HG02642 (cell line): ENCODE data around the gene SYT17.

Experiments used
- ATAC-seq: cut with Tn5 transposase; IDR thresholded peaks from one replicate; pipeline ENCODE4 v1.9.1; 2021; ENCODE audit warnings: mild to moderate bottlenecking; ENCODE audit not compliant: unreplicated experiment, poor library complexity

The SYT17 gene

GRCh38 chr16:19241512-19241911 lies 73.5 kb downstream of the SYT17 start:
- ATAC-seq: no peak

GRCh38 chr16:19242186-19242585 lies 74.1 kb downstream of the SYT17 start:
- ATAC-seq: no peak

- ATAC-seq: no peak
Observed at GRCh38 chr16:19242987-19243575, 75.0 kb downstream of the SYT17 start.

DNA sequence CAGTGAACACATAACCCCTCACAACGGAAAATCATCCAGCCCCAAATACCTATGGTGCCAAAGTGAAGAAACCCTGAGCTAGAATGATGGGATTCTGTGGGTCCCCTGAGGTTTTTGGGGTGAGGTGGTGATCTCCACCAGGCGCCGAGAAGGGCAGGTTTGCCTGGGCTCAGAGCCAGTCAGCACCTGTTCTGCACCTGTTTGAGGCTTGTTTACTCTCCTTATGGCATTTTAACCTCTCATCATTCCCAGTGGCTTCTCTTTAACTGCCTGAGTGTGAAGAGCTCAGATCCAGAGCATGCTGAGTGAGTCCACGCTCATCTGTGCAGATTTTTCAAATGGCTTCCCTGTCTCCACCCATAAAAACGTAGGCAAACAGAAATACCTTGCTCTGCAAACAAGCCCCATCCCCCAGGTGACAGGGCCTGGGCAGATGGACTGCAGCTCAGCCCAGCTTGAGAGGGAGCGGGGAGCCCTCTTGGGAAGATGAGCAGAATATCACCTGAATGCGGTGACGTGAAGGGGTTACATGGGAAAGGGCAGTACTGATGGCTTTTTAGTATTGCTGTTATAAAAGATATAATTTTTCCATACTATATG lies 77.4 kb downstream of the SYT17 start:
- no peak for ATAC-seq

- no peak for ATAC-seq
Observed at GRCh38 chr16:19252904-19253303, 84.9 kb downstream of the SYT17 start.

GRCh38 chr16:19254611-19255010 lies 86.6 kb downstream of the SYT17 start:
- no peak for ATAC-seq

DNA sequence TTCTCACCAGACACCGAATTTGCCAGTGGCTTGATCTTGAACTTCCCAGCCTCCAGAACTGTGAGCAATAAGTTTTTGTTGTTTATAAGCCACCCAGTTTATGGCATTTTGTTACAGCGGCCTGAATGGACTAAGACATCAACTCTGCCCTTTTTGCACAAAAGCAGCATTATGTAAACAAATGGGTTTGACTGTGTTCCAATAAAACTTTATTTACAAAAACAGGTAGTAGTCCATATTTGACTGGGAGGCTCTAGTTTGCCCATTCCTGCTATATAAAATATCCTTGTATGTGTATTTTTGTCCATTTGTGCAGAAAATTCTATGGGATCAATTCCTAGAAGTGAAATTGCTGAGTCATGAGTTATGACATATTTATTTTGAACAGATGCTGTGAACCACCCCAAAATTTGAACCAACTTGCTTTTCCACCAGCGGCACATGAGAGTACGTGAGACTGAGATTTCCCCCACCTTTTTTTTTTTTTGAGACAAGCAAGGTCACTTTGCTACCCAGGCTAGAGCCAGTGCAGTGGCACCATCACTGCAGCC lies 96.2 kb downstream of the SYT17 start:
- no peak for ATAC-seq

DNA sequence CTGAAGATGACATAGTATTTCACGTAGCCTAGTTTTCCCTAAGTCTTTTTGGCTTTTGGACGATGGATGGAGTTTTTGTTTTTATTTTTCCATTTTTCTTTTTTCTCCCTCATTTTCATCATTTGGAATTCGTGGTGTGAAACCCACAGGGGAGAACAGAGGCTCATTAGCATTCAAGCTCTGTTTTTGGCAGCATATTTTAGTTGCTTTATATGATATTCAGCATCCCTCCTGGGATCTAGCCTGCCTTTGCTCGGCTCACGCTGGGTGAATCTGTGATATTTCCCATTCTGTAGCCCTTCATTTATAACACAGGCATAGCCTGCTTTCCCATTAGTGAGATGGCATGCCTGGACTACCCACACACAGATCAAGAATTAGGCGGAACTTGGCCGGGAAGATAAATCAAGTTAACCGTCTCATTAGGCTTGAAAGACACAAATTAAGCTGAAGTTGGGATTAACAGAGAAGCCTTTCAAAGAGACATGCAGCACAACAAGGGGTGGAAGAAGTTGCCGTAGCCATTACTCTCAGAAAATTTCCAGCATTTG lies 97.4 kb downstream of the SYT17 start:
- ATAC-seq: no peak

- no peak for ATAC-seq
Observed at GRCh38 chr16:19266774-19267173, 98.7 kb downstream of the SYT17 start.

GRCh38 chr16:19269098-19269497 lies 101.1 kb downstream of the SYT17 start:
- ATAC-seq: no peak

DNA sequence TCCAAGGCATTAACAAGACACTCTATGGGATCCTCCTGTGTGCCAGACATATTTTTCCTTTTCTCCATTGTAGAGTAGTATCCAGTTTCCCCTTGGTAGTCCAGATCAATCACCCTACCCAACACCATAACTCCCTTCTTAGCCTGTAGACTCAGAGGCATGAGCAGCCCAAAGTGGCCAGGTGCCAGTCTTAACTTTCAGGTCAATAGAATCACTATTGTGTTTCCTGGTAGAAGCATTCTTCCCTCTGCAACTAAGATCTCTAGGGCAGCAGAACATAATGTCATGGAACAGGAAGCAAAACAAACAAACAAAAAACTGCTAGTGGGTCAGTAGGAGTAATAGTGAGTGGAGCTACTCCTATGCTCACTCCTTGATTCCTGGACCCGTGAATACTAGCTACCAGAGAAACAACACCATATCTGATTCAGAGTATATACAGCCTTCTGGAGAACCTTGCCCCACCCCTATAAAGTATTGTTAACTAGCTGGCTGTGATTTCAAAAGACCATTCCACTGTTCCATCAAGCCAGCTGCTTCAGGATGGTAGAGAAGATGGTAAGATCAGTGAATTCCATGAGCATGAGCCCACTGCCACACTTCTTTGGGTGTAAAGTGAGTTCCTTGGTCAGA lies 106.2 kb downstream of the SYT17 start:
- no peak for ATAC-seq

- no peak for ATAC-seq
Observed at GRCh38 chr16:19278403-19278802, 110.4 kb downstream of the SYT17 start.

- ATAC-seq: no peak
Observed at GRCh38 chr16:19281246-19281645, 113.2 kb downstream of the SYT17 start.

- no peak for ATAC-seq
Observed at GRCh38 chr16:19282101-19282500, 114.1 kb downstream of the SYT17 start.

DNA sequence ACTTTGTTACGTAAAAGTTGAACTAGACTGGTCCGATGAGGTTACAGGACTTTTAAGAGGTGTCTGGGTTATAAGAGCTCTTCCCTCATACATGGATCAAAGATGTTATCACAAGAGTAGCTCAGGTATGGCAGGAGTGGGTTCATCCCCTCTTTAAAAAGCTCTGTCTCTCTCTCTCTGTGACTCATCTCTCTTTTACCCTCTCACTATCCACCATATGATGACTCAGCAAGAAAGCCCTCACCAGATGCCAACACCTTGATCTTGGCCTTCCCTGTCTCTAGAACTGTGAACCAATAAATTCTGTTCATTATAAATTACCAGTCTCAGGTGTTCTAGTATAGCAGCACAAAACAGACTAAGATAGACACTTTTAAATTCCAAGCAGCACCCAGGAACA lies 115.6 kb downstream of the SYT17 start:
- ATAC-seq: no peak

- no peak for ATAC-seq
Observed at GRCh38 chr16:19284207-19284606, 116.2 kb downstream of the SYT17 start.

DNA sequence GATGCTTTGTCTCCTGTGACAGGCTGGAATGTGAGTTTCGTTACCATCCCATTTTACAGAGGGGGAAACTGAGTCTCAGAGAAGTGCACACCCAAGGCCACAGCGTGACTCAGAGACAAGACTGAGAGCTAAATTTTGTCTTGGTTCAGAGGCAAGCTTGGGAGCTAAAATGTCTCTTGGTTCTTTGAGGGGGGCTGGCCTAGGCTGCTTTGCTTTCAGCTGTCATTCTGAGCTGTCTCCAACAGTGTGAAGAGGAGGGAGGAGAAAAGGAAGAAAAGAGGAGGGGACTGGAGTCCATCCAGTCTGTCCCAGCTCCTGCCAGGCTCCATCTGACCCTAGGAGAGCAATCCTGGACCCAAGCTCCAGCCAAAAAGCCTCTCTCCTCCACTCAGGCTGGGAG lies 117.4 kb downstream of the SYT17 start, which contains the start of gene CLEC19A:
Gene CLEC19A, plus strand, starts transcription at position 301 of the 400 bp plus-strand sequence. CDS start 121 bp downstream, outside the sequence.
- ATAC-seq: no peak

- no peak for ATAC-seq
Observed at GRCh38 chr16:19286827-19287226, 118.8 kb downstream of the SYT17 start.

GRCh38 chr16:19287241-19287640 lies 119.2 kb downstream of the SYT17 start:
- no peak for ATAC-seq

DNA sequence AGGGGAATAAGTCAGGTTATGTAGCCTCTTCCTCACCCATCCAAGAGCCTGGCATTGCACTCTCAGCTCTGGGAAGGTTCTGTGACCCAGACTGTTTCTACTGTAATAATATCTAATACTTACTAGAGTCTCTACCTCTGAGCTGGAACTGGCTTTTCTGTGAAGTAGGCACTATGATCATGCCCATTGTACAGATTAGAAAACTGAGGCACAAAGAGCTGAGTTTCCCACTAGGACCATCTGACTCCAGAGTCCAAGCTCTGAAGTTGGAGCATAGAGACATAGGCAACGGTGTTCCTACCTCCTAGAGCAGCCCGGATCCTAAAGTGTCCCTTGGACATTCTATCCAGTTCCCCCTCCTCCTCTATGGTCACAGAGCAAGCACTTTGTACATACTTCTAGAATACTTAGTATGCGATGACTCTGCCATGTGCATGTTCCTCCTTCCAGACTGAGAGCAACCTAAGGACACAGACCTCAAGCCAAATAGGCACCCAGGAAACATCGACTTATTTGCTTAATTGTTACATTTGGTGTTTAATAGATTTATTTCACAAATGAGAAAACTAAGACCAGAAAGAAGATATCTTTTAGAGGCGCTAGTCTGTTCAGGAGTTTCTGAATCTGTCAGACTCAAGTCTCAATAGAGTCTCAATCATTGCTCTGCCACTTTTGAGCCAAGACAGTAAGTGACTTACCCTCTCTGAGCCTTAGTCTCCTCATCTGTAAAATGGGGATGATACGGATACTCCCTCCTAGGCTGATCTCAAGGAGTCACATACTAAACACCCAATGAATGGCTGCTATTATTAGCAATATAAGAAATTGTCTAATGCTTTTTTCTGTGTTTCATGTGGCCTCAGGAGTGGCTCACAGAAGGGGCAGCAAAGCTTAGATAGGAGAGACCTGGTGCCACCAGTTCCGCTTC lies 121.1 kb downstream of the SYT17 start:
- ATAC-seq: no peak
